A673 (cell line): ENCODE measurements around the gene CDH10. TPM values are rescaled to one million over a fixed set of nuclear protein-coding genes. Genes with fewer than 3 reads are reported as not detected.

ENCODE experiments used
- BruUV-seq: library from RNA; stranded (reverse); fragments of 400-500 nt; replicated peaks from 2 replicates; lab custom pipeline; 2021; lab: Mats Ljungman, UMichigan
- CTCF ChIA-PET: fragments of 300-600 bp; sonication (Branson Sonifier 250); formaldehyde crosslinking; loops from one replicate; lab custom pipeline; 2022; ENCODE audit warnings: antibody characterized with exemption; lab: Charles Lee
- POLR2A ChIA-PET: fragments of 300-600 bp; sonication (Branson Sonifier 250); formaldehyde crosslinking; loops from one replicate; lab custom pipeline; 2022; ENCODE audit warnings: antibody characterized with exemption; ENCODE audit not compliant: low non-redundant PET; lab: Charles Lee
- DNase-seq: peaks from one replicate; pipeline ENCODE4 v3.0.0-alpha.2; 2015; ENCODE audit warnings: low spot score
- H3K27ac ChIP-seq: fragments of 200-600 bp; sonication (generic); 2 replicates; pipeline ENCODE4 v1.5.1; 2016; ENCODE audit warnings: mixed run types, low read depth, mild to moderate bottlenecking, mixed read lengths, antibody characterized with exemption, low read length; ENCODE audit not compliant: poor library complexity, severe bottlenecking
- H3K27me3 ChIP-seq: fragments of 200-600 bp; sonication (generic); replicated peaks from 2 replicates; pipeline ENCODE4 v1.6.1; 2017; ENCODE audit warnings: mixed run types, low read depth, mild to moderate bottlenecking, mixed read lengths, antibody characterized with exemption, low read length; ENCODE audit not compliant: insufficient read depth, poor library complexity
- H3K36me3 ChIP-seq: fragments of 200-600 bp; sonication (generic); 2 replicates; pipeline ENCODE4 v1.6.1; 2016; ENCODE audit warnings: mixed run types, mild to moderate bottlenecking, mixed read lengths, antibody characterized with exemption, low read length; ENCODE audit not compliant: insufficient read depth, poor library complexity, severe bottlenecking
- H3K4me1 ChIP-seq: fragments of 200-600 bp; sonication (generic); 2 replicates; pipeline ENCODE4 v1.6.1; 2017; ENCODE audit warnings: mixed run types, mild to moderate bottlenecking, mixed read lengths, antibody characterized with exemption, low read length; ENCODE audit not compliant: insufficient read depth, poor library complexity, severe bottlenecking
- H3K4me3 ChIP-seq: fragments of 200-600 bp; sonication (generic); 2 replicates; pipeline ENCODE4 v1.5.1; 2016; ENCODE audit warnings: low read depth, mixed run types, mild to moderate bottlenecking, mixed read lengths, low read length; ENCODE audit not compliant: poor library complexity, severe bottlenecking
- H3K9me3 ChIP-seq: fragments of 200-600 bp; sonication (generic); 2 replicates; pipeline ENCODE4 v1.6.1; 2016; ENCODE audit warnings: mixed run types, low read depth, mild to moderate bottlenecking, mixed read lengths, antibody characterized with exemption, low read length; ENCODE audit not compliant: poor library complexity, severe bottlenecking
- EZH2 ChIP-seq: fragments of 200-600 bp; sonication (generic); IDR thresholded peaks from 2 replicates; pipeline ENCODE4 v1.6.1; 2017; ENCODE audit warnings: borderline replicate concordance, low read depth, mild to moderate bottlenecking, mixed read lengths, antibody characterized with exemption, low read length; ENCODE audit not compliant: poor library complexity, severe bottlenecking
- intact Hi-C: fragments of 100-400 bp; cut with micrococcal nuclease; formaldehyde crosslinking; loops from one replicate; pipeline ENCODE4 v1.10.0; 2022; ENCODE audit not compliant: unreplicated experiment
- total RNA-seq: library from RNA; stranded (reverse); gene quantifications from 2 replicates; pipeline ENCODE4 v1.2.3, GENCODE V29; 2021
- TF ChIP-seq, protein P1 (sequence below): fragments of 300-800, 200-600 bp; sonication (generic); conservative IDR thresholded peaks from 2 replicates; pipeline ENCODE4 v1.5.1; 2017; ENCODE audit warnings: low read depth, mild to moderate bottlenecking, antibody characterized with exemption, low read length, moderate library complexity, mixed read lengths

The CDH10 gene
- total RNA-seq, 1 experiment from 2014 or later: 1.2 TPM

DNA sequence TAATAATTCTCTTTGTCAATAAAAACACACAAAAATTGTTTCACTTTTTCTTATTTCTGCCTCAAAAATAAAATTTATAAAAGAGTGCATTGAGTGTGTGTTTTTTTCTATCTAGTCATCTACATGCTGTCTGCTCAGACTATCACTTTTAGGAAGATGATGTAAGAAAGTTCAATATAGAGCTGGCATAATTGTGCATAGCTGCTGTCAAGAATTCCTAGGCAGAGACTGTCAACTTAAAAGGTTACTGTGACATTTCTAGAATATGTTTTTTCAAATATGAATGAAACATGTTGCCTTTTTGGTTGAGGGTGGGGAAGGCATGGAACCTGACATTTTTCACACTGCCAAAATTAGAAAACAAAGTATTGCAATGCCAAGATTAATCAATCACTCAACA lies 172.3 kb downstream of the CDH10 start:
- Histone ChIP-seq H3K4me1 (peaks cover 10% of the 10 kb centered on the region), H3K27me3 (no peaks in the 10 kb centered on the region), H3K36me3 (no peaks in the 10 kb centered on the region), H3K4me3 (no peak overlapping the region), H3K27ac (no peak overlapping the region), H3K9me3 (peaks cover 7% of the 10 kb centered on the region)
- POLR2A ChIA-PET: no interaction called here
- no TSS peak for BruUV-seq
- no peak for DNase-seq
- TF ChIP-seq EZH2: no peak
- TF ChIP-seq, protein P1, sequence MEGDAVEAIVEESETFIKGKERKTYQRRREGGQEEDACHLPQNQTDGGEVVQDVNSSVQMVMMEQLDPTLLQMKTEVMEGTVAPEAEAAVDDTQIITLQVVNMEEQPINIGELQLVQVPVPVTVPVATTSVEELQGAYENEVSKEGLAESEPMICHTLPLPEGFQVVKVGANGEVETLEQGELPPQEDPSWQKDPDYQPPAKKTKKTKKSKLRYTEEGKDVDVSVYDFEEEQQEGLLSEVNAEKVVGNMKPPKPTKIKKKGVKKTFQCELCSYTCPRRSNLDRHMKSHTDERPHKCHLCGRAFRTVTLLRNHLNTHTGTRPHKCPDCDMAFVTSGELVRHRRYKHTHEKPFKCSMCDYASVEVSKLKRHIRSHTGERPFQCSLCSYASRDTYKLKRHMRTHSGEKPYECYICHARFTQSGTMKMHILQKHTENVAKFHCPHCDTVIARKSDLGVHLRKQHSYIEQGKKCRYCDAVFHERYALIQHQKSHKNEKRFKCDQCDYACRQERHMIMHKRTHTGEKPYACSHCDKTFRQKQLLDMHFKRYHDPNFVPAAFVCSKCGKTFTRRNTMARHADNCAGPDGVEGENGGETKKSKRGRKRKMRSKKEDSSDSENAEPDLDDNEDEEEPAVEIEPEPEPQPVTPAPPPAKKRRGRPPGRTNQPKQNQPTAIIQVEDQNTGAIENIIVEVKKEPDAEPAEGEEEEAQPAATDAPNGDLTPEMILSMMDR: no peak
- intact Hi-C loops: no loop called here
- CTCF ChIA-PET: no interaction called here

DNA sequence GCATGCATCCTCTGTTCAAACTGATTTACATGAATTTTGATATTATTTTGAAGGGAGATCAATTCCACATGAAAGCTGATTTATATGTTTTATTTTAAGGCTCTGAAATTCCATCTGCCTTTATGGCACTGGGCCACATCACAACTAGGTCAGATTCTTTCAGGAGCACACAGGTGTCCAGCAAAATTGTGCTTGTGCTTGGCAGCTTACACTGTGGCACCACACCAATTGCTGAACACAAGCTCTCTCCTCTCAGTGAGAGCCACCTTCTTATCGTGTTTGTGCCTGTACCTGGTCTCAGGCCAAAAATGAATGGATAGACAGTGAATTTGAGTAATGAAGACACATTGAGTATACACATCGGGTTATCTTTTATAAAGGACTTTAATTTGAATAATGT lies 200.4 kb downstream of the CDH10 start:
- Histone ChIP-seq H3K36me3 (no peaks in the 10 kb centered on the region), H3K4me3 (no peak overlapping the region), H3K27me3 (no peaks in the 10 kb centered on the region), H3K9me3 (no peaks in the 10 kb centered on the region), H3K4me1 (no peaks in the 10 kb centered on the region), H3K27ac (no peak overlapping the region)
- ChIA-PET CTCF (no interaction called here), POLR2A (no interaction called here)
- BruUV-seq: no TSS peak
- intact Hi-C loops: loop anchor here (2.0 kb wide), 1 partner anchor 562 kb away; no protein-coding TSS in a partner anchor
- TF ChIP-seq EZH2: no peak
- TF ChIP-seq, protein P1: no peak
- no peak for DNase-seq

DNA sequence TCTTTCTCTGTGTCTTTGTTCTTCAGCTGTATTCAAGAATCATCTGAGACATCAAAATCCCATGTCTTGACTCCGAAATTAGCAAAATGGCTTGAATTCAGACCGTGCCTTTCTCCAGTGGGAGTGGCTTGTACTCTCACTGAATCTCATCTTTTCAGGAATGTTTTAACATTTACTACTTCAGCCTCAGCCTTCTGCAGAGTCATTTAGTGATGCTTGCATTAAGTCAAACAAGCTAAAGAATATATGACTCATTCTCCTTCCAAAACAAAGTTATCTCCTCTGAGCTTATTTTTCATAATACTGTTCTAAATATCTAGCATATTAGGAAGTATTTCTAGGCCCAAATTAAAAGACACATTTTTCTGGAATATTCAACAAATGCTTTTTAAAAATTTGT lies 205.3 kb downstream of the CDH10 start:
- Histone ChIP-seq H3K27ac (no peak overlapping the region), H3K9me3 (no peaks in the 10 kb centered on the region), H3K4me3 (no peak overlapping the region), H3K36me3 (no peaks in the 10 kb centered on the region), H3K27me3 (no peaks in the 10 kb centered on the region), H3K4me1 (no peaks in the 10 kb centered on the region)
- POLR2A ChIA-PET: no interaction called here
- DNase-seq: no peak
- intact Hi-C loops: no loop called here
- CTCF ChIA-PET: no interaction called here
- BruUV-seq: no TSS peak
- TF ChIP-seq, protein P1: no peak
- no peak for TF ChIP-seq EZH2
